ENCODE results near the gene SUPT20HL1.
"Not testable (repeated sequence)": the region's sequence is repeated elsewhere in the genome, so short reads cannot be mapped to it uniquely, and the experiment has no call there.

SUPT20HL1 gene

GRCh38 chrX:24360272-24360671 is at the start of gene SUPT20HL1:
Gene SUPT20HL1, plus strand, starts transcription at chrX:24360639. Its CDS starts 2,122 bp downstream, at chrX:24362761.
- H3K4me1 ChIP-seq (ENCODE audit: insufficient read depth, low read length): no peaks in the 10 kb centered on the region
- H3K9me3 ChIP-seq (ENCODE audit: low read length): no peaks in the 10 kb centered on the region
- no peak within 1 kb of the TSS for H3K27ac ChIP-seq (ENCODE audit: low read depth, low read length)
- H3K9ac ChIP-seq (ENCODE audit: low read length): no peak within 1 kb of the TSS
- H3K4me3 ChIP-seq (ENCODE audit: low read depth in 1 of 2, low read length in 2 of 2): no peak within 1 kb of the TSS
- H3K36me3 ChIP-seq (ENCODE audit: insufficient read depth, low read length): no peaks in the 10 kb centered on the region
- H3K27me3 ChIP-seq (ENCODE audit: control insufficient read depth in 1 of 2, insufficient read depth in 2 of 2, low read length in 2 of 2): no peaks in the 10 kb centered on the region

- not testable (repeated sequence) for H3K27ac ChIP-seq (ENCODE audit: low read depth, low read length); H3K9me3 ChIP-seq (ENCODE audit: low read length); H3K4me3 ChIP-seq (ENCODE audit: low read depth in 1 of 2, low read length in 2 of 2)
These were observed 49.5 kb upstream of the SUPT20HL1 start for GRCh38 chrX:24310916-24311315.

GRCh38 chrX:24311507-24312248 is 48.8 kb upstream of the SUPT20HL1 start:
- H3K27me3 ChIP-seq (ENCODE audit: control insufficient read depth in 1 of 2, insufficient read depth in 2 of 2, low read length in 2 of 2); H3K4me3 ChIP-seq (ENCODE audit: low read depth in 1 of 2, low read length in 2 of 2); H3K4me1 ChIP-seq (ENCODE audit: insufficient read depth, low read length); H3K9me3 ChIP-seq (ENCODE audit: low read length); H3K27ac ChIP-seq (ENCODE audit: low read depth, low read length); H3K9ac ChIP-seq (ENCODE audit: low read length); H3K36me3 ChIP-seq (ENCODE audit: insufficient read depth, low read length): not testable (repeated sequence)

More at GRCh38 chrX:24310916-24311315, 49.5 kb upstream of the SUPT20HL1 start:
- H3K4me1 ChIP-seq (ENCODE audit: insufficient read depth, low read length); H3K9ac ChIP-seq (ENCODE audit: low read length); H3K36me3 ChIP-seq (ENCODE audit: insufficient read depth, low read length); H3K27me3 ChIP-seq (ENCODE audit: control insufficient read depth in 1 of 2, insufficient read depth in 2 of 2, low read length in 2 of 2): not testable (repeated sequence)

- not testable (repeated sequence) for H3K4me3 ChIP-seq (ENCODE audit: low read depth in 1 of 2, low read length in 2 of 2); H3K36me3 ChIP-seq (ENCODE audit: insufficient read depth, low read length); H3K9ac ChIP-seq (ENCODE audit: low read length); H3K9me3 ChIP-seq (ENCODE audit: low read length); H3K27ac ChIP-seq (ENCODE audit: low read depth, low read length); H3K27me3 ChIP-seq (ENCODE audit: control insufficient read depth in 1 of 2, insufficient read depth in 2 of 2, low read length in 2 of 2); H3K4me1 ChIP-seq (ENCODE audit: insufficient read depth, low read length)
These were observed 48.2 kb upstream of the SUPT20HL1 start for GRCh38 chrX:24312249-24312607.

- Histone ChIP-seq H3K27me3 (ENCODE audit: control insufficient read depth in 1 of 2, insufficient read depth in 2 of 2, low read length in 2 of 2) (no peaks in the 10 kb centered on the region), H3K27ac (ENCODE audit: low read depth, low read length) (no peak within 1 kb of the TSS), H3K4me3 (ENCODE audit: low read depth in 1 of 2, low read length in 2 of 2) (no peak within 1 kb of the TSS), H3K36me3 (ENCODE audit: insufficient read depth, low read length) (no peaks in the 10 kb centered on the region), H3K9ac (ENCODE audit: low read length) (no peak within 1 kb of the TSS), H3K9me3 (ENCODE audit: low read length) (no peaks in the 10 kb centered on the region), H3K4me1 (ENCODE audit: insufficient read depth, low read length) (no peaks in the 10 kb centered on the region)
These were observed 46.3 kb upstream of the SUPT20HL1 start, which contains the start of gene SUPT20HL2 for GRCh38 chrX:24314019-24314635. Gene SUPT20HL2, minus strand, starts transcription at chrX:24314069. Its CDS starts 754 bp downstream, at chrX:24313315.

GRCh38 chrX:24316111-24316510 is 44.3 kb upstream of the SUPT20HL1 start:
- H3K4me1 ChIP-seq (ENCODE audit: insufficient read depth, low read length): no peaks in the 10 kb centered on the region
- no peaks in the 10 kb centered on the region for H3K9me3 ChIP-seq (ENCODE audit: low read length)
- no peak overlapping the region for H3K9ac ChIP-seq (ENCODE audit: low read length)
- H3K36me3 ChIP-seq (ENCODE audit: insufficient read depth, low read length): no peaks in the 10 kb centered on the region
- H3K27ac ChIP-seq (ENCODE audit: low read depth, low read length): no peak overlapping the region
- H3K4me3 ChIP-seq (ENCODE audit: low read depth in 1 of 2, low read length in 2 of 2): no peak overlapping the region
- H3K27me3 ChIP-seq (ENCODE audit: control insufficient read depth in 1 of 2, insufficient read depth in 2 of 2, low read length in 2 of 2): no peaks in the 10 kb centered on the region

GRCh38 chrX:24317567-24317966 is 42.9 kb upstream of the SUPT20HL1 start:
- H3K4me3 ChIP-seq (ENCODE audit: low read depth in 1 of 2, low read length in 2 of 2): no peak overlapping the region
- H3K9ac ChIP-seq (ENCODE audit: low read length): no peak overlapping the region
- no peaks in the 10 kb centered on the region for H3K36me3 ChIP-seq (ENCODE audit: insufficient read depth, low read length)
- H3K27me3 ChIP-seq (ENCODE audit: control insufficient read depth in 1 of 2, insufficient read depth in 2 of 2, low read length in 2 of 2): no peaks in the 10 kb centered on the region
- no peaks in the 10 kb centered on the region for H3K4me1 ChIP-seq (ENCODE audit: insufficient read depth, low read length)
- H3K27ac ChIP-seq (ENCODE audit: low read depth, low read length): no peak overlapping the region
- no peaks in the 10 kb centered on the region for H3K9me3 ChIP-seq (ENCODE audit: low read length)

GRCh38 chrX:24321741-24322395 is 38.6 kb upstream of the SUPT20HL1 start:
- H3K4me1 ChIP-seq (ENCODE audit: insufficient read depth, low read length): no peaks in the 10 kb centered on the region
- H3K27ac ChIP-seq (ENCODE audit: low read depth, low read length): no peak overlapping the region
- no peaks in the 10 kb centered on the region for H3K9me3 ChIP-seq (ENCODE audit: low read length)
- no peaks in the 10 kb centered on the region for H3K36me3 ChIP-seq (ENCODE audit: insufficient read depth, low read length)
- no peak overlapping the region for H3K9ac ChIP-seq (ENCODE audit: low read length)
- H3K4me3 ChIP-seq (ENCODE audit: low read depth in 1 of 2, low read length in 2 of 2): no peak overlapping the region
- H3K27me3 ChIP-seq (ENCODE audit: control insufficient read depth in 1 of 2, insufficient read depth in 2 of 2, low read length in 2 of 2): no peaks in the 10 kb centered on the region

GRCh38 chrX:24325231-24325630 is 35.2 kb upstream of the SUPT20HL1 start:
- H3K4me3 ChIP-seq (ENCODE audit: low read depth in 1 of 2, low read length in 2 of 2): no peak overlapping the region
- H3K4me1 ChIP-seq (ENCODE audit: insufficient read depth, low read length): no peaks in the 10 kb centered on the region
- no peak overlapping the region for H3K27ac ChIP-seq (ENCODE audit: low read depth, low read length)
- H3K9ac ChIP-seq (ENCODE audit: low read length): no peak overlapping the region
- no peaks in the 10 kb centered on the region for H3K36me3 ChIP-seq (ENCODE audit: insufficient read depth, low read length)
- no peaks in the 10 kb centered on the region for H3K27me3 ChIP-seq (ENCODE audit: control insufficient read depth in 1 of 2, insufficient read depth in 2 of 2, low read length in 2 of 2)
- H3K9me3 ChIP-seq (ENCODE audit: low read length): no peaks in the 10 kb centered on the region

GRCh38 chrX:24332878-24333277 is 27.6 kb upstream of the SUPT20HL1 start:
- Histone ChIP-seq H3K27me3 (ENCODE audit: control insufficient read depth in 1 of 2, insufficient read depth in 2 of 2, low read length in 2 of 2) (no peaks in the 10 kb centered on the region), H3K36me3 (ENCODE audit: insufficient read depth, low read length) (no peaks in the 10 kb centered on the region), H3K4me3 (ENCODE audit: low read depth in 1 of 2, low read length in 2 of 2) (no peak overlapping the region), H3K9ac (ENCODE audit: low read length) (no peak overlapping the region), H3K9me3 (ENCODE audit: low read length) (no peaks in the 10 kb centered on the region), H3K4me1 (ENCODE audit: insufficient read depth, low read length) (no peaks in the 10 kb centered on the region), H3K27ac (ENCODE audit: low read depth, low read length) (no peak overlapping the region)

- Histone ChIP-seq H3K9me3 (ENCODE audit: low read length) (no peaks in the 10 kb centered on the region), H3K36me3 (ENCODE audit: insufficient read depth, low read length) (no peaks in the 10 kb centered on the region), H3K4me1 (ENCODE audit: insufficient read depth, low read length) (no peaks in the 10 kb centered on the region), H3K4me3 (ENCODE audit: low read depth in 1 of 2, low read length in 2 of 2) (no peak overlapping the region), H3K27me3 (ENCODE audit: control insufficient read depth in 1 of 2, insufficient read depth in 2 of 2, low read length in 2 of 2) (no peaks in the 10 kb centered on the region), H3K27ac (ENCODE audit: low read depth, low read length) (no peak overlapping the region), H3K9ac (ENCODE audit: low read length) (no peak overlapping the region)
These were observed 27.1 kb upstream of the SUPT20HL1 start for GRCh38 chrX:24333371-24333770.

Data from muscle layer of colon (tissue), 2 donors.